Esophagus squamous epithelium (tissue), 4 donors: ENCODE measurements around the gene BACE1-AS.

ENCODE experiments used
- POLR2A ChIP-seq, 4 donors: fragments of 450-650 bp; IDR thresholded peaks; one replicate each; pipeline ENCODE4 v1.6.1; 2017; ENCODE audit warnings: antibody characterized with exemption in 4 of 4, mild to moderate bottlenecking in 4 of 4, moderate library complexity in 3 of 4
- TF ChIP-seq, protein P1 (sequence below), 6 experiments: fragments of 450-650 bp in 4 of 6; fragments of 200-600 bp in 2 of 6; sonication (generic) in 2 of 6; IDR thresholded peaks; one replicate each; pipeline ENCODE4 v1.5.1; 2016 to 2019; ENCODE audit warnings: antibody characterized with exemption in 6 of 6, mild to moderate bottlenecking in 4 of 6, moderate library complexity in 4 of 6

DNA sequence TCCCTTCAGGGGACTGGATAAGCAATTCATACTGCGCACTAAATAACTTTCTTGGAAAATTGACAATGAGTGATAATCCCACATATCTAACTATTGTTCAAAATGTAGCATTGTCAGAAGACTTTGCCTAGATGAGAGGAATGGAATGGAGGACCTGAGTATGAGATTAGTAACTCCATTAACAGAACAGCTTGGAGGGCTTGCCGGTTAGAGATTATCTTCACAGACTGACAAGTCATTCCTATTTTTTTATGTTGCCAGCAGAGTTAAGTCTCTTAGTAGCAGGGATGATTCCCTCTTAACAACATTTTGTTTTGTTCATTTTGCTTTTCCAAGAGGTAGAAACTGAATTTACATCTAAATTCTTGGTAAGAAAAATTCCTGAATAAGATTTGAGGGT, 7.1 kb upstream of the BACE1-AS start:
- TF ChIP-seq, protein P1, sequence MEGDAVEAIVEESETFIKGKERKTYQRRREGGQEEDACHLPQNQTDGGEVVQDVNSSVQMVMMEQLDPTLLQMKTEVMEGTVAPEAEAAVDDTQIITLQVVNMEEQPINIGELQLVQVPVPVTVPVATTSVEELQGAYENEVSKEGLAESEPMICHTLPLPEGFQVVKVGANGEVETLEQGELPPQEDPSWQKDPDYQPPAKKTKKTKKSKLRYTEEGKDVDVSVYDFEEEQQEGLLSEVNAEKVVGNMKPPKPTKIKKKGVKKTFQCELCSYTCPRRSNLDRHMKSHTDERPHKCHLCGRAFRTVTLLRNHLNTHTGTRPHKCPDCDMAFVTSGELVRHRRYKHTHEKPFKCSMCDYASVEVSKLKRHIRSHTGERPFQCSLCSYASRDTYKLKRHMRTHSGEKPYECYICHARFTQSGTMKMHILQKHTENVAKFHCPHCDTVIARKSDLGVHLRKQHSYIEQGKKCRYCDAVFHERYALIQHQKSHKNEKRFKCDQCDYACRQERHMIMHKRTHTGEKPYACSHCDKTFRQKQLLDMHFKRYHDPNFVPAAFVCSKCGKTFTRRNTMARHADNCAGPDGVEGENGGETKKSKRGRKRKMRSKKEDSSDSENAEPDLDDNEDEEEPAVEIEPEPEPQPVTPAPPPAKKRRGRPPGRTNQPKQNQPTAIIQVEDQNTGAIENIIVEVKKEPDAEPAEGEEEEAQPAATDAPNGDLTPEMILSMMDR (IDR thresholded peaks at IDR 0.05), result no peak
- TF ChIP-seq POLR2A (IDR thresholded peaks at IDR 0.05), result no peak
